ENCODE data around the gene PTPRD. TPM values are rescaled to one million over a fixed set of nuclear protein-coding genes. Genes with fewer than 3 reads are reported as not detected.

Gene PTPRD
- total RNA-seq, 2 experiments from 2014 or later: not detected

DNA sequence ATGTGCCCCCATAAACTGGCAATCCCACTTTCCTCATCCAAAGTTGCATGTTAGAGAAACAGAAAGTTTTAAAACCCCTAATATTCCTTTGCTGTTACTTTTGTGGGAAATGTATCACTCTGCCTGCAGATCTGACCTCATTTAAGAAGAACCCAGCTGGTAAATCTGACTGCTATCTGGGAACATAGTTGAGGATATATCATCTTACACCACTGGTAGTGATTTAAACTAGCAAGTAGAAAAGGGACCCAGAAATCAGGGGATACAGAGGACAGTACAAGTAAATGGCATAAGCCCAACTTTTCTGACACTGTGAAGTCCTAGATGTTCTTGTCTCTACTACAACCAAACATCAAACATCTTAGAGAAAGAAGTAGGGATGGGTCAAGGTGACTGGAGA, 1752.7 kb downstream of the PTPRD start:
- no peak for ATAC-seq
- peaks cover 3% of the 10 kb centered on the region for H3K4me1 Mint-ChIP-seq (ENCODE audit: low read depth)
- CTCF ChIA-PET: no interaction called here
- H3K27me3 Mint-ChIP-seq (ENCODE audit: low read depth): peaks cover 40% of the 10 kb centered on the region
- POLR2A ChIA-PET: no interaction called here
- no peak for DNase-seq
- no peak overlapping the region for H3K27ac Mint-ChIP-seq
- no peaks in the 10 kb centered on the region for H3K36me3 Mint-ChIP-seq (ENCODE audit: low read depth)
- no peaks in the 10 kb centered on the region for H3K9me3 Mint-ChIP-seq (ENCODE audit: insufficient read depth)
- no peak overlapping the region for H3K4me3 Mint-ChIP-seq

DNA sequence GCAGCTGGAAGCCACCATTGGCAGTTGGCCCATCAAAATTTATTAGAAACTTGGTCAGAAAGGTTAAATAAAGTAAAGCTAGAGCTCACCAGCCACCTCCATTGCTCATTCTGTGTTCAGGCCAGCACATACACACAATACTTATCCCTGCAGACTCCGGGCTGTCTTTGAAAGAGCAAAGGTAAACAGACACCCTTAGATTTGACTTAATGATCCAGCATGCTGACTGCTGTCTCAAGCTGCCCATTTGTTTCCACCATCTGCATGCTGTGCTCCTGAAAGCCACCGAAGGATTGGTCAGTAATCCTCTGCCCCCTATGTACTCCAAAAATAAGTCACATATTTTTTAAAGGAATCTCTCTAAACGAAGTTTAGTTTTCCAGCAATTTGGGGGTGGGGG, 1753.4 kb downstream of the PTPRD start:
- no peaks in the 10 kb centered on the region for H3K9me3 Mint-ChIP-seq (ENCODE audit: insufficient read depth)

DNA sequence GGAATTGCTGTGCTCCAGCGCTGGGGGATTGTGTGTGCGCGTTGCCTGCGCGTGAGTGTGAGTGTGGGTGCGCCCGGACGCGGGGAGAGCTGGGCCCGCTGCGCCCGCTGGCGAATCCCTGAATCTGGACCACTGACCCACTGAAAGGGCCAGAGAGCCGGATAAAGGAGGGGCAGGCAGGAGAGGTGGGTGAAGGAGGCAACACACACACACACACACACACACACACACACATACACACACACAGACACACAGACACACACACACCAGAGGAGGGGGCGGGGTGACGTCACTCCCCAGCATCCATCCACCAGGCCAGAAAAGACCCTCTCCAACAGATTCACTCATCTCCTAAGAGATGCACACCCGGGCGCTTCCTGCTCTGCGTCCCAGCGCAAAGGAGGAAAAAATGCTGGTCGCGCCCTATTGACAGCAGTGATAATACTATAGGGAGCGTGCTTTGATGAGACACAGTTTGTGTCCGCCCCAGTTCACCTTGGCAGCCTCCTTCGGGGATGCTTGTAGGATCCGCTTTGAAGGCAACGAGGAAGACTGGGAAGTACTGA, 1754.1 kb downstream of the PTPRD start:
- ATAC-seq: no peak
- Mint-ChIP-seq H3K4me3 (peak overlapping the region; percentile 45), H3K27me3 (ENCODE audit: low read depth) (peaks cover 44% of the 10 kb centered on the region), H3K36me3 (ENCODE audit: low read depth) (no peaks in the 10 kb centered on the region), H3K9me3 (ENCODE audit: insufficient read depth) (no peaks in the 10 kb centered on the region), H3K4me1 (ENCODE audit: low read depth) (peaks cover 3% of the 10 kb centered on the region), H3K27ac (no peak overlapping the region)
- CTCF ChIA-PET: no interaction called here
- DNase-seq: no peak
- POLR2A ChIA-PET: no interaction called here

More for the DNA sequence above, 1753.4 kb downstream of the PTPRD start:
- H3K4me1 Mint-ChIP-seq (ENCODE audit: low read depth): peaks cover 3% of the 10 kb centered on the region
- ChIA-PET CTCF (no interaction called here), POLR2A (no interaction called here)
- DNase-seq: no peak
- no peak for ATAC-seq
- H3K27me3 Mint-ChIP-seq (ENCODE audit: low read depth): peaks cover 44% of the 10 kb centered on the region
- no peak overlapping the region for H3K4me3 Mint-ChIP-seq
- H3K27ac Mint-ChIP-seq: no peak overlapping the region
- no peaks in the 10 kb centered on the region for H3K36me3 Mint-ChIP-seq (ENCODE audit: low read depth)

DNA sequence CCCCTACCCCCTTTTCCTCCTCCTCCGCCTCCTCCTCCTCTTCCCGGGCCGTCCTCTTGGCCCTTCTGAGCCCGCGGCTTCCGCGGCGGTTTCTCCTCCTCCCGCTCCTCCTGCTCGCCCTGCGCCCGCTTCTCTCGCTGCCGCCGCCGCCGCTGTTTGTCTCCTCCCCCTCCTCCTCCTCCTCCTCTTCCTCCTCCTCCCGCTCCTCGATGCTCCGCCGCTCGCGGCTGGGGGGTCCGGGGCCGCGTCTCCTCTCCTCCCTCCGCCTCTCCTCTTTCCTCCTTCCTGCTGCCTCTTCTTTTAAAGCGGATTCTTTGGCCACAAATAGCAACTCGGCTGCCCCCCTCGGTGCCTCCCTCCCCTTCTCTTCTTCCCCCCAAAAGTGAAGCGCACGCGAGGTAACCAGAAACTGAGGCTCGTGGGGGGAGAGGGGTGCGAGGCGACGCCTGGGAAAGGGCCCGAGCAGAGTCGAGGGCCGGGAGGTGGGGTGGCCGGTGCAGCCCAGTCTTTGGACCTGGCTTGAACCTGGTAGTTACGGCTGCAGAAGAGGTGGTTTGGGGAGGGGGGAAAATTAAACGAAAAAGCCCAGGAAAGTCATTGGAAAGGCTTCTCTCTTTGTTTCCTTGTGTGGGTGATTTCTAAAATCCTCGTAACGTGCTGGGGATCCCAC, 1754.7 kb downstream of the PTPRD start:
- peak; percentile 65 for ATAC-seq
- Mint-ChIP-seq H3K4me1 (ENCODE audit: low read depth) (peaks cover 3% of the 10 kb centered on the region), H3K9me3 (ENCODE audit: insufficient read depth) (no peaks in the 10 kb centered on the region), H3K27me3 (ENCODE audit: low read depth) (peaks cover 44% of the 10 kb centered on the region), H3K36me3 (ENCODE audit: low read depth) (no peaks in the 10 kb centered on the region), H3K27ac (no peak overlapping the region), H3K4me3 (peak overlapping the region; percentile 45)
- ChIA-PET POLR2A (no interaction called here), CTCF (no interaction called here)
- DNase-seq: peak; percentile 27

DNA sequence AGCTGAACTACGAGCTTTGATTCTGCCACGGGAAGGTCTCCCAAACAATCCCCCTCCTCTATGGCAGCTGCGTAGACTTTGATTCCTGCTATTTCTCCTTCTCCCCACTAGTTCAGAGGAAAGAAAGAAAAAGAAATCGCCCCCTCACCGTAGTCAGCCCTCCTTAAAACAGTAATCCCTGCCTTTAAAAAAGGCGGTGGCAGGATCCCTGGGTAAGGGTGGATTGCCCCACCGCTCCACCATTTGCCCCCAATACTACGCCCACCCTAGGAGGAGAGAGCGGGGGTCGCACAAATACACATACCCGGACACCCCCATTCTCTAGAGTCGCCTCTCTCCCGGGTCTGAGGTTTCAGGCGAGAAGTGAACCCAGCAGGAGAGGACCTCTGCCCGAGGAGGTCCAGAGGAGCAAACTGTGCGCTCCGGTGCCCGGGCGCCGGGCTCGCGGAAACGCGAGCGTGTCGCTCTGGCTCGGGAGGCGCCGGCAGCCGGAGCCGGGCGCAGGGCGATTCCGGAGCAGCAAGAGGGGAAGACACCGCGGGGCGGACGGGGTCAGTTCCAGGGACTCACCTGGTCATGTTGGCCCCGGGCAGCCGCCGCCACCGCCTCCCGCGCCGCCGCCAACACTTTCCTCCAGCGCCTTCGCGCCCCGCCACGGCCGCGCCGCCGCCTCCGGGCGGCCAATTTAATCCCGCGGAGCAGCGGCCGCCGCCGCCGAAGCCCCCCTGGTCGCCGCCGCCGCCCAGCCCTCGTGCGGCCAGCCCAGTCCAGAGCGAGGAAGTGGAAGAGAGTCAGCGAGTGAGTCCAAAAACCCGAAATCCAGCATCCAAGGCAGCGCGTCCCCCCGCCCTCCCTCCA, 1755.5 kb downstream of the PTPRD start:
- POLR2A ChIA-PET: no interaction called here

DNA sequence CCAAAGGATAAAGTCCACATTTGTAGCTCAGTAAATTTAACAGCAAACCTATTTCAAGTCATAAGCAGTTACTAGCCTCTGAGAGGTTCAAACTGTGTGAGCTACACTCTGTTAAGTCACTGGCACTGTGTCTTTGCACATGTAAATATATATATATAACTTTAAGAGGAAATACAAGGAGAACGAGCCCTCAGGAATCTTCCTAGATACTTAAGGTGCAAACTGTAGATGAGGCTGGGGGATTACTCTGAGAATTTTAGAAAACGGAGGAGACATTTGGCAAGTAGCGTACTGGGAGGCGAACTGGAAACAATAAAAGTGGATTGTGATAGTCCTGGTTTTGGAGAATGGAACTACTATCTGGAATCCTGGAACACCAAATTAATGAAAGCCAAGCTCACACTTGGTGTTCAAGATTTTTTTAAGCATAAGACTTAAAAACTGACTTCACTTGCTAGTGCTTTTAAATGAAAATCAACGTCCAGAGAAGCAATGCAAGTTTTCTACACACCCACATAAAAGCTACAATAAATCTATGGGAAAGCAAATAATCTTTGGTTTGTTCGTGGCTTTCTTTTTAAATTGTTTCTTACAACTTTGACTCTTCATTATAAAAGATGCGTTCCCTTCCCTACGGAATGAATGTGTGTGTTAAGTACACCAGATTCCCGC, 1756.3 kb downstream of the PTPRD start:
- Mint-ChIP-seq H3K9me3 (ENCODE audit: insufficient read depth) (no peaks in the 10 kb centered on the region), H3K36me3 (ENCODE audit: low read depth) (no peaks in the 10 kb centered on the region), H3K4me3 (no peak overlapping the region), H3K27me3 (ENCODE audit: low read depth) (peaks cover 44% of the 10 kb centered on the region), H3K27ac (no peak overlapping the region), H3K4me1 (ENCODE audit: low read depth) (peaks cover 3% of the 10 kb centered on the region)
- no peak for ATAC-seq
- CTCF ChIA-PET: interaction anchor here (0.9 kb wide), 1 partner anchor 12 kb away, joined by 3 read pairs; no protein-coding TSS in a partner anchor
- no peak for DNase-seq
- POLR2A ChIA-PET: no interaction called here

More for the DNA sequence above, 1755.5 kb downstream of the PTPRD start:
- H3K4me1 Mint-ChIP-seq (ENCODE audit: low read depth): peaks cover 3% of the 10 kb centered on the region
- CTCF ChIA-PET: no interaction called here
- ATAC-seq (peak; percentile 48), DNase-seq (peak; percentile 22)
- H3K36me3 Mint-ChIP-seq (ENCODE audit: low read depth): no peaks in the 10 kb centered on the region
- no peaks in the 10 kb centered on the region for H3K9me3 Mint-ChIP-seq (ENCODE audit: insufficient read depth)
- peak overlapping the region; percentile 45 for H3K4me3 Mint-ChIP-seq
- peaks cover 44% of the 10 kb centered on the region for H3K27me3 Mint-ChIP-seq (ENCODE audit: low read depth)
- H3K27ac Mint-ChIP-seq: no peak overlapping the region

DNA sequence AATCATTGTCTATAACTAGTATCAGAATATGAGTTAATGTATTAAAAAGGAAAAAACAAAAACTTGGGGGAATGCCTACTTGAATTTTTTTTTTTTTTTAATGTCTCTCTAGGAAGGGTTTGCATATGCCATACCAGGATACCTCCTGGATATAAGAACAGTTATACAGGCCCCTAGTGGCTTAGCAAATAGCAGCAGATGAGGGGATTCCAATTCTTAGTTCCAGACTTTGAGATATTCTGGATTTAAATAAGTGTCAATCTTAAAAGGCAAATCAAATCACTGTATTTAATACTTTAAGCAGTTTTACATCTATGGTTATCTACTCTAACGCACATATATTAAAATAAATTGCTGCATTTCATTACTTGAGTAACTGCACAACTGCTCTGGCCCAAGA, 1757.8 kb downstream of the PTPRD start:
- no peak for ATAC-seq
- Mint-ChIP-seq H3K27ac (no peak overlapping the region), H3K9me3 (ENCODE audit: insufficient read depth) (no peaks in the 10 kb centered on the region), H3K4me1 (ENCODE audit: low read depth) (peaks cover 3% of the 10 kb centered on the region), H3K27me3 (ENCODE audit: low read depth) (peaks cover 44% of the 10 kb centered on the region), H3K36me3 (ENCODE audit: low read depth) (no peaks in the 10 kb centered on the region), H3K4me3 (no peak overlapping the region)
- CTCF ChIA-PET: no interaction called here
- POLR2A ChIA-PET: no interaction called here
- DNase-seq: no peak

DNA sequence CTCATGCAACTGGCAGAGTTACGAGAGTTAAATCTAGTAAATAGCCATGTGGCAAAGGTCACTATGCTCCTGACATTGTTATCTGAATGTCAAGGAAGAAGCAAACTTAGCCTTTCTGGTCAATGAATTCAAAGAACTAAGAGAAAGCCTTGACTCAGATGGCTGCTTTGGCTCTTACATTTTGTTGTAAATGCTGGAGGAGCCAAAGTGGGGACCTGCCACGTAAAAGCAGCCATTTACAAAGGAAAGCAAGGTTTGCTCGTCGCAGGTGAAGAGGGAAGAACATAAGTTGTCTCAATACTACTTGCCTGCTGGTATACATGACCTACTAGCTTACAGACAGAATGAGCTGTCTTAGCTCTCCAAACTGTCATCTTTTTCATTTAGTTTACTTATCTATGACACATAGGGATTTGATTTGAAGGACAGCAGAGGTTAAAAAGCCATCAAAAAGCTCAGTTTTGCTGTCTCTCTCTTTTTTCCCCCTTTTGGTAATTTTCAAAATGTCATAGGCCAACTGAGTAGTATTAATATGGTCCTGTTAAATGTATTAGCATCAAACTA, 1760.4 kb downstream of the PTPRD start:
- no peaks in the 10 kb centered on the region for H3K36me3 Mint-ChIP-seq (ENCODE audit: low read depth)
- no peak for DNase-seq
- peaks cover 3% of the 10 kb centered on the region for H3K4me1 Mint-ChIP-seq (ENCODE audit: low read depth)
- ChIA-PET CTCF (interaction anchor here (1.3 kb wide), 1 partner anchor 9 kb away, joined by 3 read pairs; no protein-coding TSS in a partner anchor), POLR2A (no interaction called here)
- peaks cover 24% of the 10 kb centered on the region for H3K27me3 Mint-ChIP-seq (ENCODE audit: low read depth)
- ATAC-seq: no peak
- no peak overlapping the region for H3K27ac Mint-ChIP-seq
- no peak overlapping the region for H3K4me3 Mint-ChIP-seq
- peaks cover 3% of the 10 kb centered on the region for H3K9me3 Mint-ChIP-seq (ENCODE audit: insufficient read depth)

DNA sequence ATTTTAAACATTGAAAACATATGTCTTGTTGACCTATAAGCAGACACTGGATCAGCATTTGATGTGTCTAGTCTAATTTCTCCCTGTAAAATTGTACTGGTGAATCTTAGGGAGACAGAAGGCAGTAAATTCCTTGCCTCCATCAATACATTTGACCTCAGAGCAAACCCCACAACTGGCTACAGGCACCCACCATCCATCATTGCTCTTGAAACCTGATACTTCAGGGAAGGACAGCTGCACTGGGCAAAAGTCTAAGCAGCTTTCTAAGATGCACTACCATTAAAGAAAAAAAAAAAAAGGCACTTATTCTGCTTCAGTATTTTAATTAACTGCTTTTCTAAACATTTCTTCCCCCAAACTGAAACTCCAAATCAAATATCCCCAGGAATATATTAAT, 1761.9 kb downstream of the PTPRD start:
- Mint-ChIP-seq H3K4me1 (ENCODE audit: low read depth) (no peaks in the 10 kb centered on the region), H3K4me3 (no peak overlapping the region), H3K36me3 (ENCODE audit: low read depth) (no peaks in the 10 kb centered on the region), H3K9me3 (ENCODE audit: insufficient read depth) (peaks cover 3% of the 10 kb centered on the region), H3K27ac (no peak overlapping the region), H3K27me3 (ENCODE audit: low read depth) (peaks cover 15% of the 10 kb centered on the region)
- DNase-seq: no peak
- CTCF ChIA-PET: no interaction called here
- POLR2A ChIA-PET: no interaction called here
- no peak for ATAC-seq

DNA sequence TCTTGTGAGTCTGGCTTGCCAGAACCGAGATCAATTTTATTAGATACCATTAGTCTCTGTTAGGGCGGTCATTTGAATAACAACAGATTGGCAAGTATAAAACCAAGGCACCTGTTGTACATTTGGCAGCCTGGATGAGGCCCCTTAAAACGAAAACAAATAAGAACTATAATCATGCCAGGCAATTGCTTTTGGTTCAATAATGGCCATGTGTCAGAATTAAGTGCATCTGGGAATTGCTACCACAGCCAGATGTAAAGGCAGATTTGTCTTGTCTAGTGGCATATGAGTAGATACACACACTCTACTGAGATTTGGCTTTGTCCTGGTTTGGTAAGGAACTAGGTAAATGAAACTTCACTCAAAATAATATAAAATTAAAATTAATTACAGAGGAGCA, 1767.0 kb downstream of the PTPRD start:
- Mint-ChIP-seq H3K9me3 (ENCODE audit: insufficient read depth) (peaks cover 3% of the 10 kb centered on the region), H3K27me3 (ENCODE audit: low read depth) (peaks cover 6% of the 10 kb centered on the region), H3K36me3 (ENCODE audit: low read depth) (no peaks in the 10 kb centered on the region), H3K4me1 (ENCODE audit: low read depth) (no peaks in the 10 kb centered on the region), H3K4me3 (no peak overlapping the region), H3K27ac (no peak overlapping the region)
- no peak for ATAC-seq
- ChIA-PET POLR2A (no interaction called here), CTCF (no interaction called here)
- no peak for DNase-seq

DNA sequence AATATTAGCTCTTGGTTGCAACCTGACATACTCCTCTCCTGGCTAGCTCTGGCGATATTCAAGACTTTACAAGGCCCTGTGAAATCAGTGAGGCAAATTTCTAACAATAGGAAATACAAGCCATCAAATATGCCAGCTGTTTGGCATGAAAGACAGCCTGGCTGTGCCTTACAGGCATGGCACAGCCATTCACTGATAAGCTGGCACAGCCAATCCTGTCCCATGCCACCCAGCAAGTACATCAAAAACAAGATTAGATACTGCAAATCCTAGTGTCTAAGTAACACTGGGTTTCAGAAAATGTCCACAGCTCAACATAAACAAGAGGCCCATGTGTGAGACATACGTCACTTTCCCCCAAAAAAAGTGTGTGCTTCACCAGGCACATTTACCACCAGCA, 1767.4 kb downstream of the PTPRD start:
- ATAC-seq (no peak), DNase-seq (no peak)
- H3K4me1 Mint-ChIP-seq (ENCODE audit: low read depth): no peaks in the 10 kb centered on the region
- CTCF ChIA-PET: interaction anchor here (1.0 kb wide), 1 partner anchor 10 kb away, joined by 3 read pairs; no protein-coding TSS in a partner anchor
- peaks cover 3% of the 10 kb centered on the region for H3K9me3 Mint-ChIP-seq (ENCODE audit: insufficient read depth)
- POLR2A ChIA-PET: no interaction called here
- no peaks in the 10 kb centered on the region for H3K36me3 Mint-ChIP-seq (ENCODE audit: low read depth)
- H3K4me3 Mint-ChIP-seq: no peak overlapping the region
- peaks cover 6% of the 10 kb centered on the region for H3K27me3 Mint-ChIP-seq (ENCODE audit: low read depth)
- H3K27ac Mint-ChIP-seq: no peak overlapping the region

Data from activated CD8-positive, alpha-beta T cell treated with anti-CD3 and anti-CD28 coated beads, Interleukin-2, amount 10 ng/mL, durations not matched to agents 7 days and 5 days (primary cell).